ENCODE data around the gene SEC24C. TPM values are rescaled to one million over a fixed set of nuclear protein-coding genes. Genes with fewer than 3 reads are reported as not detected.

SEC24C gene
- polyA plus RNA-seq, 1 of the 3 experiments (the other 2 are of a cell fraction), result 73.6 TPM

DNA sequence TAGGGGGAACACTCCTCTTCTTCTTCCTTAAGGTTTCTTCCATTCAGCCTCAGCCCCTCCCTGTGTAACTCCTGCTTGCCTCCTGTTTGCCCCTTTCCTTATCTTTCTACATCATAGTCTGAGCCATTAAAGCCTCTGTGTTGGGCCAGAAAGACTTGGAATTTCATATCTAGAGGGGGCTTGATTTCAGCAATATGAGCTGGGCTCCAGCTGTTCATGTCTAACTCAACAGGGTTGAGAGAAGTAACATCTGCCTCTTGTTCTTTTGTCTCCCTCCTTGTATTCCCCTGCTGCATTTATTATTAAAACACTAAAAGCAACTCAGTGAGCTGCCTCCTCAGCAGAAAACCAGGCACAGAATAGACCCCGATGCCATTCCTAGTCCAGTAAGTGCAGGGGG lies 17.6 kb downstream of the SEC24C start:
- Histone ChIP-seq H3K9me3 (no peaks in the 10 kb centered on the region), H4K20me1 (ENCODE audit: insufficient read depth) (peaks cover 17% of the 10 kb centered on the region), H2AFZ (ENCODE audit: low read depth) (no peak overlapping the region), H3K9ac (no peak overlapping the region), H3K27ac (ENCODE audit: low read depth in 2 of 2, low read length in 1 of 2) (no peak overlapping the region), H3F3A (replicated peaks; ENCODE audit: insufficient read depth) (peaks cover 4% of the 10 kb centered on the region), H3K27me3 (ENCODE audit: insufficient read depth) (no peaks in the 10 kb centered on the region), H3K79me2 (ENCODE audit: insufficient read depth) (peaks cover 47% of the 10 kb centered on the region), H3K4me1 (ENCODE audit: control insufficient read depth in 1 of 2, insufficient read depth in 2 of 2, low read depth in 1 of 2, low read length in 1 of 2) (0 out of 4 replicates have a peak, but pooled peaks cover 0 to 13% of the 10 kb centered on the region in 2 experiments), H3K4me3 (ENCODE audit: low read depth in 2 of 2, low read length in 1 of 2) (no peak overlapping the region), H3K9me2 (no peaks in the 10 kb centered on the region), H3K36me3 (replicated peaks in 1 of 2; ENCODE audit: control insufficient read depth in 1 of 2, insufficient read depth in 2 of 2, low read length in 1 of 2) (peaks cover 71 to 77% of the 10 kb centered on the region in 2 experiments), H3K4me2 (no peak overlapping the region)
- POLR2A ChIA-PET, result interaction anchor here (2.7 kb wide), 1 partner anchor 10 kb away, joined by 9 read pairs; a partner anchor contains a TSS
- TF ChIP-seq, protein P1, sequence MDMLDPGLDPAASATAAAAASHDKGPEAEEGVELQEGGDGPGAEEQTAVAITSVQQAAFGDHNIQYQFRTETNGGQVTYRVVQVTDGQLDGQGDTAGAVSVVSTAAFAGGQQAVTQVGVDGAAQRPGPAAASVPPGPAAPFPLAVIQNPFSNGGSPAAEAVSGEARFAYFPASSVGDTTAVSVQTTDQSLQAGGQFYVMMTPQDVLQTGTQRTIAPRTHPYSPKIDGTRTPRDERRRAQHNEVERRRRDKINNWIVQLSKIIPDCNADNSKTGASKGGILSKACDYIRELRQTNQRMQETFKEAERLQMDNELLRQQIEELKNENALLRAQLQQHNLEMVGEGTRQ (IDR thresholded peaks at IDR 0.05; ENCODE audit: borderline replicate concordance, low read depth, low read length), result no peak
- TF ChIP-seq RCOR1 (IDR thresholded peaks at IDR 0.05; ENCODE audit: low read length), result no peak
- no peak for TF ChIP-seq SIN3A (IDR thresholded peaks at IDR 0.05; ENCODE audit: borderline replicate concordance, low read depth, low read length)
- TF ChIP-seq CHD2 (IDR thresholded peaks at IDR 0.05; ENCODE audit: low read length, partially characterized antibody), result no peak
- TF ChIP-seq, protein P2, sequence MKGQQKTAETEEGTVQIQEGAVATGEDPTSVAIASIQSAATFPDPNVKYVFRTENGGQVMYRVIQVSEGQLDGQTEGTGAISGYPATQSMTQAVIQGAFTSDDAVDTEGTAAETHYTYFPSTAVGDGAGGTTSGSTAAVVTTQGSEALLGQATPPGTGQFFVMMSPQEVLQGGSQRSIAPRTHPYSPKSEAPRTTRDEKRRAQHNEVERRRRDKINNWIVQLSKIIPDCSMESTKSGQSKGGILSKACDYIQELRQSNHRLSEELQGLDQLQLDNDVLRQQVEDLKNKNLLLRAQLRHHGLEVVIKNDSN (IDR thresholded peaks at IDR 0.05; ENCODE audit: borderline replicate concordance, low read depth), result no peak
- TF ChIP-seq, protein P3, sequence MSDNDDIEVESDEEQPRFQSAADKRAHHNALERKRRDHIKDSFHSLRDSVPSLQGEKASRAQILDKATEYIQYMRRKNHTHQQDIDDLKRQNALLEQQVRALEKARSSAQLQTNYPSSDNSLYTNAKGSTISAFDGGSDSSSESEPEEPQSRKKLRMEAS (IDR thresholded peaks at IDR 0.05; ENCODE audit: low read depth), result no peak
- TF ChIP-seq, protein P4, sequence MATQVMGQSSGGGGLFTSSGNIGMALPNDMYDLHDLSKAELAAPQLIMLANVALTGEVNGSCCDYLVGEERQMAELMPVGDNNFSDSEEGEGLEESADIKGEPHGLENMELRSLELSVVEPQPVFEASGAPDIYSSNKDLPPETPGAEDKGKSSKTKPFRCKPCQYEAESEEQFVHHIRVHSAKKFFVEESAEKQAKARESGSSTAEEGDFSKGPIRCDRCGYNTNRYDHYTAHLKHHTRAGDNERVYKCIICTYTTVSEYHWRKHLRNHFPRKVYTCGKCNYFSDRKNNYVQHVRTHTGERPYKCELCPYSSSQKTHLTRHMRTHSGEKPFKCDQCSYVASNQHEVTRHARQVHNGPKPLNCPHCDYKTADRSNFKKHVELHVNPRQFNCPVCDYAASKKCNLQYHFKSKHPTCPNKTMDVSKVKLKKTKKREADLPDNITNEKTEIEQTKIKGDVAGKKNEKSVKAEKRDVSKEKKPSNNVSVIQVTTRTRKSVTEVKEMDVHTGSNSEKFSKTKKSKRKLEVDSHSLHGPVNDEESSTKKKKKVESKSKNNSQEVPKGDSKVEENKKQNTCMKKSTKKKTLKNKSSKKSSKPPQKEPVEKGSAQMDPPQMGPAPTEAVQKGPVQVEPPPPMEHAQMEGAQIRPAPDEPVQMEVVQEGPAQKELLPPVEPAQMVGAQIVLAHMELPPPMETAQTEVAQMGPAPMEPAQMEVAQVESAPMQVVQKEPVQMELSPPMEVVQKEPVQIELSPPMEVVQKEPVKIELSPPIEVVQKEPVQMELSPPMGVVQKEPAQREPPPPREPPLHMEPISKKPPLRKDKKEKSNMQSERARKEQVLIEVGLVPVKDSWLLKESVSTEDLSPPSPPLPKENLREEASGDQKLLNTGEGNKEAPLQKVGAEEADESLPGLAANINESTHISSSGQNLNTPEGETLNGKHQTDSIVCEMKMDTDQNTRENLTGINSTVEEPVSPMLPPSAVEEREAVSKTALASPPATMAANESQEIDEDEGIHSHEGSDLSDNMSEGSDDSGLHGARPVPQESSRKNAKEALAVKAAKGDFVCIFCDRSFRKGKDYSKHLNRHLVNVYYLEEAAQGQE (IDR thresholded peaks at IDR 0.05; ENCODE audit: low read depth, low read length), result no peak
- TF ChIP-seq NFIC (IDR thresholded peaks at IDR 0.05; ENCODE audit: borderline replicate concordance), result no peak
- TF ChIP-seq, protein P5, sequence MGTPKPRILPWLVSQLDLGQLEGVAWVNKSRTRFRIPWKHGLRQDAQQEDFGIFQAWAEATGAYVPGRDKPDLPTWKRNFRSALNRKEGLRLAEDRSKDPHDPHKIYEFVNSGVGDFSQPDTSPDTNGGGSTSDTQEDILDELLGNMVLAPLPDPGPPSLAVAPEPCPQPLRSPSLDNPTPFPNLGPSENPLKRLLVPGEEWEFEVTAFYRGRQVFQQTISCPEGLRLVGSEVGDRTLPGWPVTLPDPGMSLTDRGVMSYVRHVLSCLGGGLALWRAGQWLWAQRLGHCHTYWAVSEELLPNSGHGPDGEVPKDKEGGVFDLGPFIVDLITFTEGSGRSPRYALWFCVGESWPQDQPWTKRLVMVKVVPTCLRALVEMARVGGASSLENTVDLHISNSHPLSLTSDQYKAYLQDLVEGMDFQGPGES (IDR thresholded peaks at IDR 0.05; ENCODE audit: low read depth, low read length), result no peak
- TF ChIP-seq FOXM1 (IDR thresholded peaks at IDR 0.05; ENCODE audit: low read depth), result no peak
- TF ChIP-seq MXI1 (IDR thresholded peaks at IDR 0.05; ENCODE audit: low read depth, low read length), result no peak
- no peak for TF ChIP-seq RFX5 (IDR thresholded peaks at IDR 0.05; ENCODE audit: low read length)
- TF ChIP-seq RAD21 (IDR thresholded peaks at IDR 0.05; ENCODE audit: low read length), result no peak
- no peak for DNase-seq
- WGBS (ENCODE audit: low lambda C conversion rate), result 100% methylated on average over 1 of the region's 1 CpG
- CTCF ChIA-PET, result interaction anchor here (2.6 kb wide), 1 partner anchor 10 kb away, joined by 9 read pairs; a partner anchor contains a TSS
